GM23338 (cell line): Measurements from ENCODE around the gene UBE2E2. TPM values are rescaled to one million over a fixed set of nuclear protein-coding genes. Genes with fewer than 3 reads are reported as not detected.

Experiments used
- ATAC-seq: fragments of 200-7000 bp; cut with Tn5 transposase; 3 replicates; pipeline ENCODE4 v1.9.1; 2020
- DNase-seq: peaks from one replicate; pipeline ENCODE4 v3.0.0-alpha.2; 2015; ENCODE audit warnings: low spot score
- H2AFZ ChIP-seq: fragments of 200-600 bp; sonication (generic); 2 replicates; pipeline ENCODE4 v1.8.0; 2016; ENCODE audit warnings: antibody characterized with exemption, mild to moderate bottlenecking, moderate library complexity
- H3F3A ChIP-seq: fragments of 200-600 bp; sonication (generic); replicated peaks from 2 replicates; pipeline ENCODE4 v1.8.0; 2017; ENCODE audit warnings: antibody characterized with exemption, mixed run types, low read depth
- H3K27ac ChIP-seq: fragments of 200-600 bp; sonication (generic); 2 replicates; pipeline ENCODE4 v1.6.1; 2016; ENCODE audit warnings: low read depth
- H3K27me3 ChIP-seq: fragments of 200-600 bp; sonication (generic); 2 replicates; pipeline ENCODE4 v1.8.0; 2016; ENCODE audit warnings: mild to moderate bottlenecking, mixed run types, moderate library complexity; ENCODE audit not compliant: insufficient read depth
- H3K36me3 ChIP-seq: fragments of 200-600 bp; sonication (generic); 2 replicates; pipeline ENCODE4 v1.8.0; 2016; ENCODE audit warnings: mild to moderate bottlenecking; ENCODE audit not compliant: insufficient read depth
- H3K4me1 ChIP-seq: fragments of 200-600 bp; sonication (generic); 2 replicates; pipeline ENCODE4 v1.8.0; 2016; ENCODE audit warnings: mild to moderate bottlenecking, moderate library complexity; ENCODE audit not compliant: insufficient read depth
- H3K4me2 ChIP-seq: fragments of 200-600 bp; sonication (generic); 2 replicates; pipeline ENCODE4 v1.7.1; 2017; ENCODE audit warnings: mixed run types
- H3K4me3 ChIP-seq: fragments of 200-600 bp; sonication (generic); 2 replicates; pipeline ENCODE4 v1.6.1; 2016; ENCODE audit warnings: mixed run types
- H3K79me2 ChIP-seq: fragments of 200-600 bp; sonication (generic); replicated peaks from 2 replicates; pipeline ENCODE4 v1.8.0; 2017; ENCODE audit warnings: mild to moderate bottlenecking; ENCODE audit not compliant: insufficient read depth
- H3K9me2 ChIP-seq: fragments of 200-600 bp; sonication (generic); 2 replicates; pipeline ENCODE4 v1.8.0; 2017; ENCODE audit not compliant: insufficient read depth
- H4K20me1 ChIP-seq: fragments of 200-600 bp; sonication (generic); replicated peaks from 2 replicates; pipeline ENCODE4 v1.8.0; 2017; ENCODE audit warnings: mild to moderate bottlenecking; ENCODE audit not compliant: insufficient read depth
- H3K27ac Mint-ChIP-seq: 2 replicates; pipeline ENCODE4 v1.8.0; 2020; ENCODE audit warnings: inconsistent platforms, mild to moderate bottlenecking, moderate library complexity, mixed read lengths
- H3K27me3 Mint-ChIP-seq: 3 replicates; pipeline ENCODE4 v1.8.0; 2022; ENCODE audit warnings: low read depth, mild to moderate bottlenecking, moderate library complexity, mixed read lengths, inconsistent platforms; ENCODE audit not compliant: insufficient read depth, poor library complexity
- H3K36me3 Mint-ChIP-seq: 3 replicates; pipeline ENCODE4 v1.8.0; 2021; ENCODE audit warnings: low read depth, mild to moderate bottlenecking, inconsistent platforms, moderate library complexity, mixed read lengths
- H3K4me1 Mint-ChIP-seq: 3 replicates; pipeline ENCODE4 v1.8.0; 2020; ENCODE audit warnings: mild to moderate bottlenecking, inconsistent platforms, mixed read lengths
- H3K4me3 Mint-ChIP-seq: 3 replicates; pipeline ENCODE4 v1.8.0; 2021; ENCODE audit warnings: moderate library complexity, mild to moderate bottlenecking, inconsistent platforms, mixed read lengths
- H3K9me3 Mint-ChIP-seq: 3 replicates; pipeline ENCODE4 v1.8.0; 2020; ENCODE audit warnings: moderate library complexity, mild to moderate bottlenecking, inconsistent platforms, mixed read lengths
- CREB1 ChIP-seq: fragments of 250-450 bp; sonication (Bioruptor Pico); IDR thresholded peaks from 2 replicates; pipeline ENCODE4 v1.5.0; 2020; ENCODE audit warnings: low read depth, mild to moderate bottlenecking, moderate library complexity
- EZH2 ChIP-seq: fragments of 200-600 bp; sonication (generic); IDR thresholded peaks from one replicate; pipeline ENCODE4 v1.8.0; 2017; ENCODE audit warnings: antibody characterized with exemption, mild to moderate bottlenecking, low read depth; ENCODE audit not compliant: unreplicated experiment
- EZH2phosphoT487 ChIP-seq: fragments of 200-600 bp; sonication (generic); IDR thresholded peaks from one replicate; pipeline ENCODE4 v1.8.1; 2018; ENCODE audit warnings: antibody characterized with exemption; ENCODE audit not compliant: unreplicated experiment
- JUNB ChIP-seq: IDR thresholded peaks from one replicate; pipeline ENCODE4 v1.6.1; 2016; ENCODE audit warnings: antibody characterized with exemption; ENCODE audit not compliant: unreplicated experiment
- POLR2AphosphoS5 ChIP-seq: IDR thresholded peaks from 2 replicates; pipeline ENCODE4 v1.6.1; 2016; ENCODE audit warnings: antibody characterized with exemption, low read depth
- polyA plus RNA-seq: library from polyadenylated mRNA; unstranded; fragments of >200 nt; fragmentation: Nextera tagmentation; extraction: Ambion mirVana; gene quantifications from 2 replicates; pipeline ENCODE4 v1.2.1, GENCODE V29; 2016
- total RNA-seq: library from RNA; depleted of rRNA; stranded (reverse); fragments of >200 nt; shearing (Covaris generic); gene quantifications from 2 replicates; pipeline ENCODE4 v1.2.3, GENCODE V29; 2014
- TF ChIP-seq, protein P1 (sequence below): IDR thresholded peaks from one replicate; pipeline ENCODE4 v1.6.1; 2018; ENCODE audit warnings: antibody characterized with exemption; ENCODE audit not compliant: unreplicated experiment
- TF ChIP-seq, protein P2 (sequence below): IDR thresholded peaks from 2 replicates; pipeline ENCODE4 v1.6.1; 2016; ENCODE audit warnings: antibody characterized with exemption
- TF ChIP-seq, protein P3 (sequence below), 2 experiments: fragments of 200-600 bp in 1 of 2; sonication (generic) in 1 of 2; conservative IDR thresholded peaks; 2 replicates each; pipeline versions ENCODE4 v1.5.1 to v1.6.1; 2016 to 2017; ENCODE audit warnings: antibody characterized with exemption in 2 of 2, low read depth in 2 of 2, mild to moderate bottlenecking in 2 of 2, moderate library complexity in 1 of 2

Gene UBE2E2
- total and polyA plus RNA-seq, 2 experiments from 2014 or later = 86.9 to 169 TPM

DNA sequence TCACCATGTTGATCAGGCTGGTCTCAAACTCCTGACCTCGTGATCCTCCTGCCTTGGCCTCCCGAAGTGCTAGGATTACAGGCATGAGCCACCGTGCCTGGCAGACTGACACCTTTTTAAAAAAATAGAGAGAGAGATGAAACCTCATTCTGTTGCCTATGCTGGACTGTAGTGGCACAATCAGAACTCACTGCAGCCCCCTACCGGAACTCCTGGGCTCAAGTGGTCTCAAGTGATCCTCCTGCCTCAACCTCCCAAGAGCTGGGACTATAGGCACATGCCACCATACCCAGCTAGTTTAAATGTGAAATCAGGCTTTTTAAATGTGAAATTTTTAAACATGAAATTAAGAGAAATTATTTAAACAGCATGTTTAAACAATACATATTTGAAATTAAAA is 337.5 kb downstream of the UBE2E2 start:
- no peak overlapping the region for H3K4me3 Mint-ChIP-seq
- peaks cover 26% of the 10 kb centered on the region for H3K4me1 ChIP-seq

DNA sequence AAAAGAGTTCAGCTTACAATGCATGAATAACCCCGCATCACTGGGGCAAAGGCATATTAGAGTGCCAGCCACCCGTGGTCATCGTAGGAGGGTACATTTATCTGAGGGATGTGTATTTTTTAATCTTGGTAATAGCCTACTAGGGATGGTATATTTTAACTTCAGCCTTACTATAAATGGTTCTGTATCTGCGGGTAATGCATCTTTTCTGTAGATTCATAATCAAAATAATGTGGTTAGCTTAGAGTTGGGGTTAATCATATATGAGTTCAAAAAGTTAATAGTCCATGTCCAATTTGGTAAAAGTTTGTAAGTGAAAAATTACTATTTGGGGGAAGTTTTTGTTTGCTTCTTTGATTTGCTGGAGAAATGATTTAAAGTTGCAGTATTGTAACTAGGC is 339.0 kb downstream of the UBE2E2 start:
- Mint-ChIP-seq H3K4me3 (no peak overlapping the region), H3K27ac (no peak overlapping the region), H3K4me1 (peaks cover 25% of the 10 kb centered on the region), H3K9me3 (no peaks in the 10 kb centered on the region), H3K36me3 (no peaks in the 10 kb centered on the region), H3K27me3 (peaks cover under 1% of the 10 kb centered on the region)
- Histone ChIP-seq H3K27me3 (no peaks in the 10 kb centered on the region), H3K79me2 (no peaks in the 10 kb centered on the region), H3K4me1 (peaks cover 18% of the 10 kb centered on the region), H2AFZ (no peak overlapping the region), H3F3A (no peaks in the 10 kb centered on the region), H3K4me3 (no peak overlapping the region), H3K9me2 (no peaks in the 10 kb centered on the region), H3K36me3 (no peaks in the 10 kb centered on the region), H4K20me1 (no peaks in the 10 kb centered on the region), H3K4me2 (no peak overlapping the region), H3K27ac (no peak overlapping the region)
- ATAC-seq = no peak
- no peak for DNase-seq
- no peak for TF ChIP-seq CREB1
- no peak for TF ChIP-seq EZH2
- TF ChIP-seq, protein P1, sequence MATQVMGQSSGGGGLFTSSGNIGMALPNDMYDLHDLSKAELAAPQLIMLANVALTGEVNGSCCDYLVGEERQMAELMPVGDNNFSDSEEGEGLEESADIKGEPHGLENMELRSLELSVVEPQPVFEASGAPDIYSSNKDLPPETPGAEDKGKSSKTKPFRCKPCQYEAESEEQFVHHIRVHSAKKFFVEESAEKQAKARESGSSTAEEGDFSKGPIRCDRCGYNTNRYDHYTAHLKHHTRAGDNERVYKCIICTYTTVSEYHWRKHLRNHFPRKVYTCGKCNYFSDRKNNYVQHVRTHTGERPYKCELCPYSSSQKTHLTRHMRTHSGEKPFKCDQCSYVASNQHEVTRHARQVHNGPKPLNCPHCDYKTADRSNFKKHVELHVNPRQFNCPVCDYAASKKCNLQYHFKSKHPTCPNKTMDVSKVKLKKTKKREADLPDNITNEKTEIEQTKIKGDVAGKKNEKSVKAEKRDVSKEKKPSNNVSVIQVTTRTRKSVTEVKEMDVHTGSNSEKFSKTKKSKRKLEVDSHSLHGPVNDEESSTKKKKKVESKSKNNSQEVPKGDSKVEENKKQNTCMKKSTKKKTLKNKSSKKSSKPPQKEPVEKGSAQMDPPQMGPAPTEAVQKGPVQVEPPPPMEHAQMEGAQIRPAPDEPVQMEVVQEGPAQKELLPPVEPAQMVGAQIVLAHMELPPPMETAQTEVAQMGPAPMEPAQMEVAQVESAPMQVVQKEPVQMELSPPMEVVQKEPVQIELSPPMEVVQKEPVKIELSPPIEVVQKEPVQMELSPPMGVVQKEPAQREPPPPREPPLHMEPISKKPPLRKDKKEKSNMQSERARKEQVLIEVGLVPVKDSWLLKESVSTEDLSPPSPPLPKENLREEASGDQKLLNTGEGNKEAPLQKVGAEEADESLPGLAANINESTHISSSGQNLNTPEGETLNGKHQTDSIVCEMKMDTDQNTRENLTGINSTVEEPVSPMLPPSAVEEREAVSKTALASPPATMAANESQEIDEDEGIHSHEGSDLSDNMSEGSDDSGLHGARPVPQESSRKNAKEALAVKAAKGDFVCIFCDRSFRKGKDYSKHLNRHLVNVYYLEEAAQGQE = no peak
- no peak for TF ChIP-seq EZH2phosphoT487
- no peak for TF ChIP-seq POLR2AphosphoS5
- no peak for TF ChIP-seq JUNB
- TF ChIP-seq, protein P2, sequence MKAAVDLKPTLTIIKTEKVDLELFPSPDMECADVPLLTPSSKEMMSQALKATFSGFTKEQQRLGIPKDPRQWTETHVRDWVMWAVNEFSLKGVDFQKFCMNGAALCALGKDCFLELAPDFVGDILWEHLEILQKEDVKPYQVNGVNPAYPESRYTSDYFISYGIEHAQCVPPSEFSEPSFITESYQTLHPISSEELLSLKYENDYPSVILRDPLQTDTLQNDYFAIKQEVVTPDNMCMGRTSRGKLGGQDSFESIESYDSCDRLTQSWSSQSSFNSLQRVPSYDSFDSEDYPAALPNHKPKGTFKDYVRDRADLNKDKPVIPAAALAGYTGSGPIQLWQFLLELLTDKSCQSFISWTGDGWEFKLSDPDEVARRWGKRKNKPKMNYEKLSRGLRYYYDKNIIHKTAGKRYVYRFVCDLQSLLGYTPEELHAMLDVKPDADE = no peak

More for the DNA sequence above, 337.5 kb downstream of the UBE2E2 start:
- H3F3A ChIP-seq = no peaks in the 10 kb centered on the region
- H3K79me2 ChIP-seq = no peaks in the 10 kb centered on the region
- H3K4me2 ChIP-seq = no peak overlapping the region
- DNase-seq (no peak), ATAC-seq (no peak)
- TF ChIP-seq, protein P3, sequence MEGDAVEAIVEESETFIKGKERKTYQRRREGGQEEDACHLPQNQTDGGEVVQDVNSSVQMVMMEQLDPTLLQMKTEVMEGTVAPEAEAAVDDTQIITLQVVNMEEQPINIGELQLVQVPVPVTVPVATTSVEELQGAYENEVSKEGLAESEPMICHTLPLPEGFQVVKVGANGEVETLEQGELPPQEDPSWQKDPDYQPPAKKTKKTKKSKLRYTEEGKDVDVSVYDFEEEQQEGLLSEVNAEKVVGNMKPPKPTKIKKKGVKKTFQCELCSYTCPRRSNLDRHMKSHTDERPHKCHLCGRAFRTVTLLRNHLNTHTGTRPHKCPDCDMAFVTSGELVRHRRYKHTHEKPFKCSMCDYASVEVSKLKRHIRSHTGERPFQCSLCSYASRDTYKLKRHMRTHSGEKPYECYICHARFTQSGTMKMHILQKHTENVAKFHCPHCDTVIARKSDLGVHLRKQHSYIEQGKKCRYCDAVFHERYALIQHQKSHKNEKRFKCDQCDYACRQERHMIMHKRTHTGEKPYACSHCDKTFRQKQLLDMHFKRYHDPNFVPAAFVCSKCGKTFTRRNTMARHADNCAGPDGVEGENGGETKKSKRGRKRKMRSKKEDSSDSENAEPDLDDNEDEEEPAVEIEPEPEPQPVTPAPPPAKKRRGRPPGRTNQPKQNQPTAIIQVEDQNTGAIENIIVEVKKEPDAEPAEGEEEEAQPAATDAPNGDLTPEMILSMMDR (conservative IDR thresholded peaks at IDR 0.05; ENCODE audit: low read depth in 2 of 2) = peak; percentile 25 to 31; a peak in 3 of 4 replicates
- no peak for TF ChIP-seq CREB1
- H3K27ac Mint-ChIP-seq = no peak overlapping the region
- no peaks in the 10 kb centered on the region for H4K20me1 ChIP-seq
- no peaks in the 10 kb centered on the region for H3K9me2 ChIP-seq
- no peaks in the 10 kb centered on the region for H3K36me3 ChIP-seq
- no peaks in the 10 kb centered on the region for H3K27me3 ChIP-seq
- no peaks in the 10 kb centered on the region for H3K9me3 Mint-ChIP-seq
- H3K36me3 Mint-ChIP-seq = no peaks in the 10 kb centered on the region
- H3K4me1 Mint-ChIP-seq = peaks cover 30% of the 10 kb centered on the region
- H3K4me3 ChIP-seq = no peak overlapping the region
- H3K27me3 Mint-ChIP-seq = peaks cover 2% of the 10 kb centered on the region
- H3K27ac ChIP-seq = no peak overlapping the region
- no peak overlapping the region for H2AFZ ChIP-seq
